Stimulated activated CD4-positive, alpha-beta T cell treated with anti-CD3 and anti-CD28 coated beads, Interleukin-2, amount 100 ng/mL, for 4 hours (primary cell): ENCODE data around the gene KLHL22.

Experiments used
- DNase-seq: peaks from one replicate; pipeline ENCODE4 v3.0.0-alpha.2; 2020; ENCODE audit warnings: low read depth

The KLHL22 gene

GRCh38 chr22:20446383-20446970 lies 49.1 kb downstream of the KLHL22 start:
- no peak for DNase-seq

- DNase-seq = no peak
Observed at GRCh38 chr22:20444325-20444724, 51.3 kb downstream of the KLHL22 start.

GRCh38 chr22:20442485-20443284 lies 52.9 kb downstream of the KLHL22 start:
- no peak for DNase-seq

GRCh38 chr22:20441631-20442484 lies 53.7 kb downstream of the KLHL22 start:
- no peak for DNase-seq

GRCh38 chr22:20440637-20441591 lies 54.7 kb downstream of the KLHL22 start:
- DNase-seq = no peak

- no peak for DNase-seq
Observed at GRCh38 chr22:20439928-20440575, 55.5 kb downstream of the KLHL22 start.

GRCh38 chr22:20439556-20439927 lies 56.1 kb downstream of the KLHL22 start:
- DNase-seq = no peak

GRCh38 chr22:20438678-20439492 lies 56.7 kb downstream of the KLHL22 start:
- no peak for DNase-seq

GRCh38 chr22:20438427-20438677 lies 57.2 kb downstream of the KLHL22 start:
- DNase-seq = no peak

GRCh38 chr22:20437613-20438426 lies 57.8 kb downstream of the KLHL22 start, which contains the start of gene SCARF2:
Gene SCARF2, minus strand, starts transcription at chr22:20437825. Its CDS starts 71 bp downstream, at chr22:20437754.
- no peak for DNase-seq

GRCh38 chr22:20436768-20437612 lies 58.6 kb downstream of the KLHL22 start:
- DNase-seq = no peak

GRCh38 chr22:20436307-20436767 lies 59.3 kb downstream of the KLHL22 start:
- DNase-seq = no peak

GRCh38 chr22:20435436-20436306 lies 59.9 kb downstream of the KLHL22 start:
- no peak for DNase-seq

GRCh38 chr22:20434773-20435172 lies 60.8 kb downstream of the KLHL22 start:
- DNase-seq = no peak

- no peak for DNase-seq
Observed at GRCh38 chr22:20434264-20434751, 61.3 kb downstream of the KLHL22 start.

GRCh38 chr22:20433686-20434241 lies 61.8 kb downstream of the KLHL22 start:
- DNase-seq = no peak

- DNase-seq = no peak
Observed at GRCh38 chr22:20433191-20433590, 62.4 kb downstream of the KLHL22 start.
